Left ventricle myocardium inferior (tissue), 1 donor: ENCODE results near the gene PAPOLG. TPM values are rescaled to one million over a fixed set of nuclear protein-coding genes. Genes with fewer than 3 reads are reported as not detected.

Experiments used
- DNase-seq: peaks from one replicate; pipeline ENCODE4 v3.0.0-alpha.2; 2020
- H3K27ac ChIP-seq: fragments of 200-600 bp; replicated peaks from 2 replicates; pipeline ENCODE4 v1.8.0; 2021
- H3K27me3 ChIP-seq: fragments of 200-600 bp; 2 replicates; pipeline ENCODE4 v1.8.0; 2021; ENCODE audit warnings: low read depth
- H3K36me3 ChIP-seq: fragments of 200-600 bp; 2 replicates; pipeline ENCODE4 v1.8.0; 2021
- H3K4me1 ChIP-seq: fragments of 200-600 bp; 2 replicates; pipeline ENCODE4 v1.8.0; 2021
- H3K4me3 ChIP-seq: fragments of 200-600 bp; 2 replicates; pipeline ENCODE4 v1.8.0; 2021; ENCODE audit warnings: mild to moderate bottlenecking, moderate library complexity
- H3K9me3 ChIP-seq: fragments of 200-600 bp; replicated peaks from 2 replicates; pipeline ENCODE4 v1.8.0; 2021
- CTCF ChIP-seq: fragments of 200-600 bp; IDR thresholded peaks from 2 replicates; pipeline ENCODE4 v1.8.0; 2021; ENCODE audit warnings: antibody characterized with exemption, mild to moderate bottlenecking, borderline replicate concordance
- intact Hi-C: fragments of 100-400 bp; cut with micrococcal nuclease; formaldehyde crosslinking; loops from one replicate; pipeline ENCODE4 v1.11.0; 2022
- total RNA-seq: library from RNA; stranded (reverse); fragmentation: NEBNext Ultra II Directional; extraction: Animal tissue kit (Norgen Biotek cat#: 25700); gene quantifications from one replicate; pipeline ENCODE4 v1.2.1, GENCODE V29; 2021
- donor health status: DM: no; HTN: yes; CAD: no; lungs with severe emphysema.

Gene PAPOLG
- total RNA-seq, 1 donor from 2014 or later = 6.9 TPM

DNA sequence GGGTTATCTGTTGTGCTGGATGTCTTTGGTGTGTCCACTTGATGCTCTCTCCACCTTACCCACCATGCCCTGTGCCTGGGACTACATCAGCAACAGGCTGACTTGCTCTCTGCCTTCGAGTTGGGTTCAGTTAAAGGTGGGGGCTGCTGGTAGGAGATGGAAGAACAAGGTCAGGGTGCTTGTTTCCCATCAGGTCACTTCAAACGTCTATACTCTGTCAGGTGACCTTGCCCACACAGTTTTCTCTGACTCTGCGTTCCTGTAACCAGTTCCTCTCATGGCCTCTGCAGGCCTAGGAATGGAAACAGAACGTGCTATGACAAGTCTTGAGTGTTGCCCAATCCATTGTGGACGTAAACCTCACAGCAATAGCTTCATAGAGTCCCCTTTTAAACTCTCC is 38.4 kb upstream of the PAPOLG start:
- TF ChIP-seq CTCF = no peak
- Histone ChIP-seq H3K4me3 (no peak overlapping the region), H3K27ac (no peak overlapping the region), H3K4me1 (no peaks in the 10 kb centered on the region), H3K9me3 (no peaks in the 10 kb centered on the region), H3K27me3 (no peaks in the 10 kb centered on the region), H3K36me3 (no peaks in the 10 kb centered on the region)
- DNase-seq = no peak
- intact Hi-C loops = no loop called here

DNA sequence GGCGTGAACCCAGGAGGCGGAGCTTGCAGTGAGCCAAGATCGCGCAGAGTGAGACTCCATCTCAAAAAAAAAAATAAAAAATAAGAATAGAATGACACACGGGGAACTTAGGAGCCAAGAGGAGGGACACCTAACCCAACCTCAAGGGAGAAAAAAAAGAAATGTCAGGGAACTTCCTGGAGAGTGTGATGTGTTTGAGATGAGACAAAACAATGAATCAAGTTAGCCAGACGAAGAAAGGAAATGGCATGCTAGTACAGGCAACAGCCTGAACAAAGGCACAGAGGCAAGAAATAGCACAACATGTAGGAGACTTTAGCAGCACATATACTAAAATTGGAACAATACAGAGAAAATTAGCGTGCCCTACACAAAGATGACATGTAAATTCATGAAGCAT is 36.7 kb upstream of the PAPOLG start:
- no peaks in the 10 kb centered on the region for H3K27me3 ChIP-seq
- H3K27ac ChIP-seq = no peak overlapping the region
- no peaks in the 10 kb centered on the region for H3K36me3 ChIP-seq
- no peaks in the 10 kb centered on the region for H3K4me1 ChIP-seq
- intact Hi-C loops = no loop called here
- no peak for TF ChIP-seq CTCF
- no peak overlapping the region for H3K4me3 ChIP-seq
- peaks cover 8% of the 10 kb centered on the region for H3K9me3 ChIP-seq
- DNase-seq = no peak

- DNase-seq = no peak
- intact Hi-C loops = no loop called here
Observed at GRCh38 chr2:60725466-60725865, 30.6 kb upstream of the PAPOLG start.

GRCh38 chr2:60728855-60729254 is 27.2 kb upstream of the PAPOLG start:
- Histone ChIP-seq H3K4me3 (no peak overlapping the region), H3K4me1 (no peaks in the 10 kb centered on the region), H3K9me3 (peaks cover 12% of the 10 kb centered on the region), H3K27ac (no peak overlapping the region), H3K27me3 (no peaks in the 10 kb centered on the region), H3K36me3 (no peaks in the 10 kb centered on the region)
- DNase-seq = no peak
- intact Hi-C loops = no loop called here
- no peak for TF ChIP-seq CTCF

More at GRCh38 chr2:60725466-60725865, 30.6 kb upstream of the PAPOLG start:
- H3K36me3 ChIP-seq = no peaks in the 10 kb centered on the region
- no peak overlapping the region for H3K4me3 ChIP-seq
- H3K27me3 ChIP-seq = no peaks in the 10 kb centered on the region
- H3K9me3 ChIP-seq = peaks cover 15% of the 10 kb centered on the region
- TF ChIP-seq CTCF = no peak
- H3K27ac ChIP-seq = no peak overlapping the region
- H3K4me1 ChIP-seq = no peaks in the 10 kb centered on the region

GRCh38 chr2:60735496-60736250 is 20.4 kb upstream of the PAPOLG start:
- H3K4me3 ChIP-seq = peak overlapping the region; percentile 58
- H3K9me3 ChIP-seq = no peaks in the 10 kb centered on the region
- no peaks in the 10 kb centered on the region for H3K36me3 ChIP-seq
- H3K27me3 ChIP-seq = peaks cover 59% of the 10 kb centered on the region
- peaks cover 7% of the 10 kb centered on the region for H3K4me1 ChIP-seq
- H3K27ac ChIP-seq = no peak overlapping the region
- intact Hi-C loops = no loop called here
- TF ChIP-seq CTCF = no peak
- DNase-seq = no peak
